Ishikawa (cell line): ENCODE measurements around the gene CNIH2.

Source experiments
- EP300 ChIP-seq: IDR thresholded peaks from 2 replicates; pipeline ENCODE4 v1.6.1; 2012; ENCODE audit warnings: borderline replicate concordance
- MAX ChIP-seq: IDR thresholded peaks from 2 replicates; pipeline ENCODE4 v1.6.1; 2012
- NFIC ChIP-seq: IDR thresholded peaks from 2 replicates; pipeline ENCODE4 v1.6.1; 2012

GRCh38 chr11:66292543-66293332 is 14.8 kb downstream of the CNIH2 start:
- TF ChIP-seq EP300 (no peak), MAX (no peak), NFIC (no peak)
